ENCODE measurements around the gene SLIT3. TPM values are rescaled to one million over a fixed set of nuclear protein-coding genes. Genes with fewer than 3 reads are reported as not detected.

The SLIT3 gene
- total and polyA plus RNA-seq, 2 experiments from 2014 or later, result 58.4 to 96.7 TPM

DNA sequence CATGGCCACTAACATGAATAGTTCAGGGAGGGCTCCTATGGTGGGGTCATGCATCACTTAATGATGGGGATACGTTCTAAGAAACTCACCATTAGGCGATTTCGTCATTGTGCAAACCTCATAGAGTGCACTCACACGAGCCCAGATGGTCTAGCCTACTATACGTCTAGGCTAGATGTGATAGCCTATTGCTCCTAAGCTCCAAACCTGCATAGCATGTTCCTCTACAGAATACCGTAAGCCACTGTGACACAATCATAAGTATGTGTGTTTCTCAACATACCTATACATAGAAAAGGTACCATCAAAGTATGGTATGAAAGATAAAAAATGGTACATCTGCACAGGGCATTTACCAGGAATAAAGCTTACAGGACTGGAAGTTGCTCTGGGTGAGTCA, 6.3 kb downstream of the SLIT3 start:
- H3K9me3 ChIP-seq (ENCODE audit: low read depth), result no peaks in the 10 kb centered on the region
- H3K36me3 ChIP-seq (replicated peaks; ENCODE audit: insufficient read depth, low read depth), result no peaks in the 10 kb centered on the region
- no peaks in the 10 kb centered on the region for H4K20me1 ChIP-seq (ENCODE audit: insufficient read depth, poor library complexity, severe bottlenecking)
- H3K27ac ChIP-seq, result no peak overlapping the region
- no peak overlapping the region for H3K4me3 ChIP-seq
- DNase-seq (ENCODE audit: low spot score), result no peak
- H3K79me2 ChIP-seq, result peaks cover 85% of the 10 kb centered on the region
- TF ChIP-seq EZH2phosphoT487 (IDR thresholded peaks at IDR 0.05; ENCODE audit: low read depth, severe bottlenecking, unreplicated experiment), result no peak
- TF ChIP-seq, protein P1, sequence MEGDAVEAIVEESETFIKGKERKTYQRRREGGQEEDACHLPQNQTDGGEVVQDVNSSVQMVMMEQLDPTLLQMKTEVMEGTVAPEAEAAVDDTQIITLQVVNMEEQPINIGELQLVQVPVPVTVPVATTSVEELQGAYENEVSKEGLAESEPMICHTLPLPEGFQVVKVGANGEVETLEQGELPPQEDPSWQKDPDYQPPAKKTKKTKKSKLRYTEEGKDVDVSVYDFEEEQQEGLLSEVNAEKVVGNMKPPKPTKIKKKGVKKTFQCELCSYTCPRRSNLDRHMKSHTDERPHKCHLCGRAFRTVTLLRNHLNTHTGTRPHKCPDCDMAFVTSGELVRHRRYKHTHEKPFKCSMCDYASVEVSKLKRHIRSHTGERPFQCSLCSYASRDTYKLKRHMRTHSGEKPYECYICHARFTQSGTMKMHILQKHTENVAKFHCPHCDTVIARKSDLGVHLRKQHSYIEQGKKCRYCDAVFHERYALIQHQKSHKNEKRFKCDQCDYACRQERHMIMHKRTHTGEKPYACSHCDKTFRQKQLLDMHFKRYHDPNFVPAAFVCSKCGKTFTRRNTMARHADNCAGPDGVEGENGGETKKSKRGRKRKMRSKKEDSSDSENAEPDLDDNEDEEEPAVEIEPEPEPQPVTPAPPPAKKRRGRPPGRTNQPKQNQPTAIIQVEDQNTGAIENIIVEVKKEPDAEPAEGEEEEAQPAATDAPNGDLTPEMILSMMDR (IDR thresholded peaks at IDR 0.05; ENCODE audit: poor library complexity), result no peak
- no peak for TF ChIP-seq EZH2 (IDR thresholded peaks at IDR 0.05; ENCODE audit: borderline replicate concordance)
- H3K27me3 ChIP-seq, result no peaks in the 10 kb centered on the region
- no peaks in the 10 kb centered on the region for H3K9me2 ChIP-seq (replicated peaks; ENCODE audit: insufficient read depth)
- no peak overlapping the region for H2AFZ ChIP-seq
- H3K4me1 ChIP-seq (ENCODE audit: insufficient read depth), result peaks cover 27% of the 10 kb centered on the region
- 92% methylated on average over 6 of the region's 6 CpGs for WGBS (ENCODE audit: low lambda C conversion rate, missing lambda C conversion rate)
- H3K4me2 ChIP-seq, result no peak overlapping the region

DNA sequence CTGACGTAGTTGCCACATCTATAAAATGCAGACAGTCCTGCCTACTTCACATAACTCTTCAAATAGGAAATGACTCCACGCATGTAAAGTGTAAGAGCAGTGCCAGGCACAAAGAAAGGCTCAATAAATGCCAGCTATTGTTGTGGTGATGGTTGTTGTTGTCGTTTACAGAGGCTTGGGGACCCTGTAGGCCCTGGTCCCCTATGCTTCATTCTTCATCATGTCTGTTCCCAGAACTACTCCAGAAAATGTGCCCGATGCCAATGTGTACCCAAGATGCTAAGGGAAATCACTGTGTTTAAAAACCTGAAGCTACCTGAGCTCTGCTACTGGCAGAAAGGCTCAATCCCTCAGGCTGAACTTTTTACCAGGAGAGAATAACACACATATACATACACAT, 9.1 kb downstream of the SLIT3 start:
- Histone ChIP-seq H3K27ac (no peak overlapping the region), H2AFZ (no peak overlapping the region), H3K36me3 (replicated peaks; ENCODE audit: insufficient read depth, low read depth) (no peaks in the 10 kb centered on the region), H4K20me1 (ENCODE audit: insufficient read depth, poor library complexity, severe bottlenecking) (no peaks in the 10 kb centered on the region), H3K4me3 (no peak overlapping the region), H3K27me3 (no peaks in the 10 kb centered on the region), H3K4me2 (no peak overlapping the region), H3K9me3 (ENCODE audit: low read depth) (no peaks in the 10 kb centered on the region), H3K4me1 (ENCODE audit: insufficient read depth) (peaks cover 32% of the 10 kb centered on the region), H3K9me2 (replicated peaks; ENCODE audit: insufficient read depth) (no peaks in the 10 kb centered on the region), H3K79me2 (peaks cover 85% of the 10 kb centered on the region)
- 74% methylated on average over 4 of the region's 4 CpGs for WGBS (ENCODE audit: low lambda C conversion rate, missing lambda C conversion rate)
- TF ChIP-seq, protein P1 (IDR thresholded peaks at IDR 0.05; ENCODE audit: poor library complexity), result no peak
- TF ChIP-seq EZH2 (IDR thresholded peaks at IDR 0.05; ENCODE audit: borderline replicate concordance), result no peak
- TF ChIP-seq EZH2phosphoT487 (IDR thresholded peaks at IDR 0.05; ENCODE audit: low read depth, severe bottlenecking, unreplicated experiment), result no peak
- no peak for DNase-seq (ENCODE audit: low spot score)

DNA sequence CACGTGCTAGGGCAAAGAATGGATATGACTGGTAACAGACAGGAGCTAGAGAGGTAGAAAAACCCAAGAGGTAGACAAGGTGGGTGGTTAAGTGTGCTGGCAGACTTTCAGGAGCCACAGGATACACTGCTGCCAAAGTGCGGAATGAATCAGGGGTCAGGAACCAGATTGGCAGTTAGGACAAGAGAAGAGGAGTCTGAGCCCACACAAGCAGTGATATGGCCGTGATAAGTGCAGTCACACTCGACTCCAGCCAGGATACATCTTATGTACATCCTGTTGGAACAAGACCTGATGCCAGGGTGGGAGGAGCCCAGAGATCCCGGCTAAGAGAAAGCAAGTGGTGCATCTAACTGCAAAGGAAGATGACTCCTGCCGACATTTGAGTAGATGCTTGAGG, 10.0 kb downstream of the SLIT3 start:
- no peak overlapping the region for H3K4me2 ChIP-seq

More for the DNA sequence above, 10.0 kb downstream of the SLIT3 start:
- DNase-seq (ENCODE audit: low spot score), result no peak
- H2AFZ ChIP-seq, result no peak overlapping the region
- H3K4me3 ChIP-seq, result no peak overlapping the region
- no peak for TF ChIP-seq EZH2phosphoT487 (IDR thresholded peaks at IDR 0.05; ENCODE audit: low read depth, severe bottlenecking, unreplicated experiment)
- TF ChIP-seq, protein P1 (IDR thresholded peaks at IDR 0.05; ENCODE audit: poor library complexity), result no peak
- no peak for TF ChIP-seq EZH2 (IDR thresholded peaks at IDR 0.05; ENCODE audit: borderline replicate concordance)
- no peaks in the 10 kb centered on the region for H4K20me1 ChIP-seq (ENCODE audit: insufficient read depth, poor library complexity, severe bottlenecking)
- H3K4me1 ChIP-seq (ENCODE audit: insufficient read depth), result peaks cover 23% of the 10 kb centered on the region
- H3K79me2 ChIP-seq, result peaks cover 85% of the 10 kb centered on the region
- H3K9me2 ChIP-seq (replicated peaks; ENCODE audit: insufficient read depth), result no peaks in the 10 kb centered on the region
- no peaks in the 10 kb centered on the region for H3K27me3 ChIP-seq
- H3K36me3 ChIP-seq (replicated peaks; ENCODE audit: insufficient read depth, low read depth), result no peaks in the 10 kb centered on the region
- H3K27ac ChIP-seq, result no peak overlapping the region
- 75% methylated on average over 6 of the region's 6 CpGs for WGBS (ENCODE audit: low lambda C conversion rate, missing lambda C conversion rate)
- H3K9me3 ChIP-seq (ENCODE audit: low read depth), result no peaks in the 10 kb centered on the region
